Endothelial cell of umbilical vein (primary cell): ENCODE measurements around the gene MS4A6E. TPM values are rescaled to one million over a fixed set of nuclear protein-coding genes. Genes with fewer than 3 reads are reported as not detected.

Experiments
- BruUV-seq: library from RNA; stranded (reverse); fragments of 400-500 nt; replicated peaks from 2 replicates; lab custom pipeline; 2021; lab: Mats Ljungman, UMichigan
- CTCF ChIA-PET: fragments of 300-600, 350-600 bp; sonication (Branson Sonifier 250); formaldehyde crosslinking; loops from one replicate; lab custom pipeline; 2021; ENCODE audit warnings: antibody characterized with exemption, inconsistent platforms; lab: Charles Lee
- POLR2A ChIA-PET: fragments of 300-600, 350-600 bp; sonication (Branson Sonifier 250); formaldehyde crosslinking; loops from one replicate; lab custom pipeline; 2021; ENCODE audit warnings: antibody characterized with exemption, inconsistent platforms; lab: Charles Lee
- DNase-seq: peaks from one replicate; pipeline ENCODE4 v3.0.0-alpha.2; 2011; ENCODE audit warnings: low read depth, low spot score
- FAIRE-seq: peaks from 2 replicates; lab custom pipeline; 2011; peaks lifted over from hg19 to GRCh38; lab: Jason Lieb, UNC
- H2AFZ ChIP-seq: 2 replicates; pipeline ENCODE4 v1.6.0; 2012; ENCODE audit warnings: low read depth, low read length, control low read depth, inconsistent platforms
- H3K27ac ChIP-seq: 2 replicates; pipeline ENCODE4 v1.5.1; 2011; ENCODE audit warnings: low read depth, mild to moderate bottlenecking, control low read depth, low read length, moderate library complexity; ENCODE audit not compliant: insufficient read depth
- H3K27me3 ChIP-seq, 2 experiments: 2 replicates each; pipeline versions ENCODE4 v1.6.0 to v1.6.1; 2011; ENCODE audit warnings: low read length in 2 of 2, mixed read lengths in 1 of 2; ENCODE audit not compliant: control insufficient read depth in 2 of 2, insufficient read depth in 2 of 2
- H3K36me3 ChIP-seq, 2 experiments: 2 replicates in 1 of 2; 3 replicates in 1 of 2; pipeline ENCODE4 v1.5.1; 2011; ENCODE audit warnings: low read length in 2 of 2, mild to moderate bottlenecking in 1 of 2, moderate library complexity in 1 of 2; ENCODE audit not compliant: control insufficient read depth in 2 of 2, insufficient read depth in 2 of 2; ENCODE audit errors: extremely low read depth in 1 of 2
- H3K4me1 ChIP-seq: 3 replicates; pipeline ENCODE4 v1.5.1; 2011; ENCODE audit warnings: mild to moderate bottlenecking, low read length; ENCODE audit not compliant: control insufficient read depth, insufficient read depth; ENCODE audit errors: extremely low read depth
- H3K4me2 ChIP-seq: 2 replicates; pipeline ENCODE4 v1.6.1; 2011; ENCODE audit warnings: low read length, control low read depth, mixed read lengths; ENCODE audit not compliant: insufficient read depth
- H3K4me3 ChIP-seq, 3 experiments: fragments of 200-600 bp in 1 of 3; sonication (generic), shearing (Covaris generic) in 1 of 3; replicated peaks in 1 of 3; 2 replicates each; pipeline ENCODE4 v1.5.1; 2011 to 2016; ENCODE audit warnings: control low read depth in 3 of 3, low read length in 3 of 3, mild to moderate bottlenecking in 2 of 3, inconsistent platforms in 1 of 3, low read depth in 1 of 3, moderate library complexity in 1 of 3; ENCODE audit not compliant: insufficient read depth in 1 of 3
- H3K79me2 ChIP-seq: 2 replicates; pipeline ENCODE4 v1.6.0; 2012; ENCODE audit warnings: low read length, inconsistent platforms; ENCODE audit not compliant: control insufficient read depth, insufficient read depth
- H3K9ac ChIP-seq: replicated peaks from 2 replicates; pipeline ENCODE3; 2011; ENCODE audit warnings: low read length, control low read depth; ENCODE audit not compliant: insufficient read depth; ENCODE audit errors: extremely low read depth
- H3K9me1 ChIP-seq: replicated peaks from 3 replicates; pipeline ENCODE4 v1.6.0; 2011; ENCODE audit warnings: mild to moderate bottlenecking, low read length; ENCODE audit not compliant: control insufficient read depth, insufficient read depth; ENCODE audit errors: extremely low read depth
- H3K9me3 ChIP-seq: replicated peaks from 2 replicates; pipeline ENCODE4 v1.5.1; 2012; ENCODE audit warnings: low read length, inconsistent platforms; ENCODE audit not compliant: control insufficient read depth, insufficient read depth
- H4K20me1 ChIP-seq: replicated peaks from 2 replicates; pipeline ENCODE3; 2011; ENCODE audit warnings: mild to moderate bottlenecking, low read length; ENCODE audit not compliant: control insufficient read depth, insufficient read depth; ENCODE audit errors: extremely low read depth
- EZH2 ChIP-seq: IDR thresholded peaks from 2 replicates; pipeline ENCODE4 v1.6.1; 2012; ENCODE audit warnings: borderline replicate concordance, low read depth, mild to moderate bottlenecking, moderate library complexity, low read length, inconsistent platforms; ENCODE audit not compliant: severe bottlenecking
- FOS ChIP-seq: IDR thresholded peaks from 2 replicates; pipeline ENCODE4 v1.6.1; 2011; ENCODE audit warnings: mild to moderate bottlenecking, low read length, moderate library complexity, borderline replicate concordance; ENCODE audit not compliant: insufficient read depth
- POLR2A ChIP-seq: IDR thresholded peaks from 2 replicates; pipeline ENCODE4 v1.6.1; 2012; ENCODE audit warnings: low read depth, mild to moderate bottlenecking, control low read depth, low read length
- POLR2AphosphoS5 ChIP-seq: IDR thresholded peaks from 2 replicates; pipeline ENCODE4 v1.6.1; 2012; ENCODE audit warnings: low read depth, mild to moderate bottlenecking, control low read depth, low read length, moderate library complexity; ENCODE audit not compliant: insufficient read depth
- dilution Hi-C: fragments of 300-500 bp; cut with MboI; formaldehyde crosslinking; loops from one replicate; pipeline ENCODE4 v1.15.0; 2019; ENCODE audit warnings: low sequenced_read_pairs; ENCODE audit not compliant: extremely low pct_ligation_motif_present
- intact Hi-C: fragments of 100-400 bp; cut with micrococcal nuclease; formaldehyde crosslinking; loops from one replicate; pipeline ENCODE4 v1.10.0; 2022
- polyA plus RNA-seq, 4 experiments: library from polyadenylated mRNA; depleted of rRNA in 3 of 4; stranded (reverse) in 3 of 4; unstranded in 1 of 4; fragments of >200 nt; gene quantifications; 2 replicates each; pipeline versions ENCODE4 v1.2.1 to v1.2.3, GENCODE V29; 2011 to 2012; ENCODE audit warnings: missing spikeins in 1 of 4
- total RNA-seq: library from RNA; stranded (reverse); gene quantifications from 2 replicates; pipeline ENCODE4 v1.2.3, GENCODE V29; 2021
- TF ChIP-seq, protein P1 (sequence below): IDR thresholded peaks from 2 replicates; pipeline ENCODE4 v1.6.1; 2011; ENCODE audit not compliant: insufficient read depth, insufficient read length
- TF ChIP-seq, protein P2 (sequence below), 2 donors: IDR thresholded peaks; 1 replicate in 1 of 2; 2 replicates in 1 of 2; pipeline ENCODE4 v1.5.1; 2011; ENCODE audit warnings: low read length in 2 of 2, mild to moderate bottlenecking in 2 of 2, moderate library complexity in 2 of 2, control low read depth in 1 of 2, inconsistent platforms in 1 of 2, low read depth in 1 of 2; ENCODE audit not compliant: insufficient read depth in 1 of 2; ENCODE audit errors: extremely low read depth in 1 of 2

MS4A6E gene
- total and polyA plus RNA-seq, 2 donors (not counting 3 experiments of a cell fraction or from before 2014, with no cell fraction given), result not detected

GRCh38 chr11:60303661-60304060 is 23.4 kb upstream of the MS4A6E start:
- dilution Hi-C loops (no loop called here), intact Hi-C loops (no loop called here)
- no peaks in the 10 kb centered on the region for H3K36me3 ChIP-seq
- TF ChIP-seq POLR2A (no peak), EZH2 (no peak), POLR2AphosphoS5 (no peak), FOS (no peak)
- TF ChIP-seq, protein P1, sequence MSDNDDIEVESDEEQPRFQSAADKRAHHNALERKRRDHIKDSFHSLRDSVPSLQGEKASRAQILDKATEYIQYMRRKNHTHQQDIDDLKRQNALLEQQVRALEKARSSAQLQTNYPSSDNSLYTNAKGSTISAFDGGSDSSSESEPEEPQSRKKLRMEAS, result no peak
- TF ChIP-seq, protein P2, sequence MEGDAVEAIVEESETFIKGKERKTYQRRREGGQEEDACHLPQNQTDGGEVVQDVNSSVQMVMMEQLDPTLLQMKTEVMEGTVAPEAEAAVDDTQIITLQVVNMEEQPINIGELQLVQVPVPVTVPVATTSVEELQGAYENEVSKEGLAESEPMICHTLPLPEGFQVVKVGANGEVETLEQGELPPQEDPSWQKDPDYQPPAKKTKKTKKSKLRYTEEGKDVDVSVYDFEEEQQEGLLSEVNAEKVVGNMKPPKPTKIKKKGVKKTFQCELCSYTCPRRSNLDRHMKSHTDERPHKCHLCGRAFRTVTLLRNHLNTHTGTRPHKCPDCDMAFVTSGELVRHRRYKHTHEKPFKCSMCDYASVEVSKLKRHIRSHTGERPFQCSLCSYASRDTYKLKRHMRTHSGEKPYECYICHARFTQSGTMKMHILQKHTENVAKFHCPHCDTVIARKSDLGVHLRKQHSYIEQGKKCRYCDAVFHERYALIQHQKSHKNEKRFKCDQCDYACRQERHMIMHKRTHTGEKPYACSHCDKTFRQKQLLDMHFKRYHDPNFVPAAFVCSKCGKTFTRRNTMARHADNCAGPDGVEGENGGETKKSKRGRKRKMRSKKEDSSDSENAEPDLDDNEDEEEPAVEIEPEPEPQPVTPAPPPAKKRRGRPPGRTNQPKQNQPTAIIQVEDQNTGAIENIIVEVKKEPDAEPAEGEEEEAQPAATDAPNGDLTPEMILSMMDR (IDR thresholded peaks at IDR 0.05; ENCODE audit: extremely low read depth in 1 of 2, insufficient read depth in 1 of 2, low read depth in 1 of 2, low read length in 2 of 2), result no peak
- no peak overlapping the region for H2AFZ ChIP-seq
- BruUV-seq, result no TSS peak
- no peak overlapping the region for H3K9ac ChIP-seq
- ChIA-PET POLR2A (no interaction called here), CTCF (interaction anchor here (2.1 kb wide), 1 partner anchor 60 kb away, joined by 5 read pairs; no protein-coding TSS in a partner anchor)
- FAIRE-seq (no peak), DNase-seq (no peak)
- no peak overlapping the region for H3K4me3 ChIP-seq
- no peaks in the 10 kb centered on the region for H3K79me2 ChIP-seq
- peaks cover 9% of the 10 kb centered on the region for H3K4me1 ChIP-seq
- H3K9me3 ChIP-seq, result no peaks in the 10 kb centered on the region
- no peaks in the 10 kb centered on the region for H4K20me1 ChIP-seq
- no peaks in the 10 kb centered on the region for H3K9me1 ChIP-seq
- H3K4me2 ChIP-seq, result no peak overlapping the region
- H3K27me3 ChIP-seq, result no peaks in the 10 kb centered on the region
- H3K27ac ChIP-seq, result no peak overlapping the region
